ENCODE measurements around the gene GALNT5. TPM values are rescaled to one million over a fixed set of nuclear protein-coding genes. Genes with fewer than 3 reads are reported as not detected.

Gene GALNT5
- total RNA-seq, 4 donors from 2014 or later, result 0.13 to 0.83 (median 0.17) TPM; not detected in 1

DNA sequence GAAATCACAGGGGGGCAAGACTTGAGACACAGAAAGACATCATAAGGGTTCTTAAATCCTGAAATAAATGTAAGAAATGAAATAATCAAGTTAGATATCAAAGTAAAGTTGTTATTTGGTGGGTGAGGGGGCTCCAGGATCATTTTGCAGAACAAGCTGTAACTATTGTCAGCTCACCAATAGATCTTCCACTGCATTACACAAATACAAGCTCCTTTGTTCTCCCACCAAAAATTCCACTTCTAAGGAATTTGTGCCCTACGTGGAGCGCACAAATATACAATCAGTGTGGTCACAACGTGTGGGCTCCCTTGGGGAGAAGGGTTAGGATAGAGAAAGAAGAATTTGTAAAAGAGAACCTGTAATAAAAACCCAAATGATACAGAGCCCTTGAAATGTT, 19.2 kb upstream of the GALNT5 start:
- no peak for TF ChIP-seq EP300 (IDR thresholded peaks at IDR 0.05)
- TF ChIP-seq POLR2AphosphoS5 (IDR thresholded peaks at IDR 0.05), result no peak
- H3K4me1 ChIP-seq, result no peaks in the 10 kb centered on the region
- no peaks in the 10 kb centered on the region for H3K9me3 ChIP-seq
- H3K27me3 ChIP-seq, result no peaks in the 10 kb centered on the region
- H3K27ac ChIP-seq (replicated peaks in 1 of 4), result no peak overlapping the region
- H3K4me3 ChIP-seq, result no peak overlapping the region
- 76% methylated on average over 3 of the region's 3 CpGs for WGBS
- H3K36me3 ChIP-seq, result no peaks in the 10 kb centered on the region
- DNase-seq (ENCODE audit: extremely low spot score), result no peak
- intact Hi-C loops (cut with DNase I), result no loop called here

GRCh38 chr2:157244691-157245090, 12.8 kb upstream of the GALNT5 start:
- Histone ChIP-seq H3K4me3 (no peak overlapping the region), H3K4me1 (no peaks in the 10 kb centered on the region), H3K36me3 (no peaks in the 10 kb centered on the region), H3K27ac (replicated peaks in 1 of 4) (no peak overlapping the region), H3K27me3 (no peaks in the 10 kb centered on the region), H3K9me3 (no peaks in the 10 kb centered on the region)
- no peak for TF ChIP-seq POLR2A (IDR thresholded peaks at IDR 0.05; ENCODE audit: low read depth)
- TF ChIP-seq, protein P1, sequence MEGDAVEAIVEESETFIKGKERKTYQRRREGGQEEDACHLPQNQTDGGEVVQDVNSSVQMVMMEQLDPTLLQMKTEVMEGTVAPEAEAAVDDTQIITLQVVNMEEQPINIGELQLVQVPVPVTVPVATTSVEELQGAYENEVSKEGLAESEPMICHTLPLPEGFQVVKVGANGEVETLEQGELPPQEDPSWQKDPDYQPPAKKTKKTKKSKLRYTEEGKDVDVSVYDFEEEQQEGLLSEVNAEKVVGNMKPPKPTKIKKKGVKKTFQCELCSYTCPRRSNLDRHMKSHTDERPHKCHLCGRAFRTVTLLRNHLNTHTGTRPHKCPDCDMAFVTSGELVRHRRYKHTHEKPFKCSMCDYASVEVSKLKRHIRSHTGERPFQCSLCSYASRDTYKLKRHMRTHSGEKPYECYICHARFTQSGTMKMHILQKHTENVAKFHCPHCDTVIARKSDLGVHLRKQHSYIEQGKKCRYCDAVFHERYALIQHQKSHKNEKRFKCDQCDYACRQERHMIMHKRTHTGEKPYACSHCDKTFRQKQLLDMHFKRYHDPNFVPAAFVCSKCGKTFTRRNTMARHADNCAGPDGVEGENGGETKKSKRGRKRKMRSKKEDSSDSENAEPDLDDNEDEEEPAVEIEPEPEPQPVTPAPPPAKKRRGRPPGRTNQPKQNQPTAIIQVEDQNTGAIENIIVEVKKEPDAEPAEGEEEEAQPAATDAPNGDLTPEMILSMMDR (IDR thresholded peaks at IDR 0.05), result no peak
- TF ChIP-seq POLR2AphosphoS5 (IDR thresholded peaks at IDR 0.05), result no peak
- TF ChIP-seq EP300 (IDR thresholded peaks at IDR 0.05), result no peak
- DNase-seq (ENCODE audit: extremely low spot score), result no peak
- intact Hi-C loops (cut with DNase I), result no loop called here
- WGBS, result 86% methylated on average over 4 of the region's 4 CpGs

DNA sequence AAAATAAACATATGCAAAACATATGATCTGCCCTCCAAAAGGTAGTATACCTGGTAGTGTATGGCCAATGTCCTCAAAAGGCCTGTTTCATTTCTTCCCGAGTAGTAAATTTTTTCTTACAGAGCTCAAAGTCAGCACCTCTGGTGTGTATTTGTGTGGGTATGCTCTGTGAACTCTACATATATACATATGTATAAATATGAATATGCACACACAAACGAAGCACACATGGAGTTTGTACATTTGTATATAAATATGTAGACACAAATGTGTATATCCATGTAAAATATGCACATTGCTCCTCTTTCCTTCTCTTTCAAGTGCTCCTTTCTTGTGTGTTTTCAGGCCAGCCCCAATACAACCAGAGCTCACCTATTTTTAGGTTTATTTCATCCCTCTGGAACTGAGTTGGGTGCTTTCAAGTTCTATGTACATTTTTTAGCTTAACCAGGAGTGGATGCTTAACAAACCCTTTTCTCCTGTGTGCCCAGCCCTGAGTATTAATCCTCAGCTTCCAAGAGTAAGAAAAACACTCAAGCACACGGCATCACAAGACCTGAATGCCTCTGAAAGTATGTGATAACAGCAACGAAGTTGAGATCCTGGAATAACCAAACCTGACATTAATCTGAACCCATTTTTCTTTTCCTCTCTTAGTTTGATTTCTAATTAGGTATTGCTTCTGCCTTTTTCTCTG, 12.2 kb upstream of the GALNT5 start:
- Histone ChIP-seq H3K4me1 (no peaks in the 10 kb centered on the region), H3K27ac (replicated peaks in 1 of 4) (no peak overlapping the region), H3K9me3 (no peaks in the 10 kb centered on the region), H3K27me3 (no peaks in the 10 kb centered on the region), H3K4me3 (no peak overlapping the region), H3K36me3 (no peaks in the 10 kb centered on the region)
- TF ChIP-seq EP300 (IDR thresholded peaks at IDR 0.05), result no peak
- no peak for TF ChIP-seq POLR2A (IDR thresholded peaks at IDR 0.05; ENCODE audit: low read depth)
- no peak for TF ChIP-seq POLR2AphosphoS5 (IDR thresholded peaks at IDR 0.05)
- TF ChIP-seq, protein P1 (IDR thresholded peaks at IDR 0.05), result no peak
- WGBS, result 67% methylated on average over 4 of the region's 4 CpGs
- no peak for DNase-seq (ENCODE audit: extremely low spot score)
- intact Hi-C loops (cut with DNase I), result no loop called here

GRCh38 chr2:157245846-157246764, 11.4 kb upstream of the GALNT5 start:
- WGBS, result 61% methylated on average over 7 of the region's 7 CpGs
- H3K27ac ChIP-seq (replicated peaks in 1 of 4), result no peak overlapping the region
- H3K4me1 ChIP-seq, result no peaks in the 10 kb centered on the region
- H3K9me3 ChIP-seq, result no peaks in the 10 kb centered on the region
- intact Hi-C loops (cut with DNase I), result no loop called here
- H3K36me3 ChIP-seq, result no peaks in the 10 kb centered on the region
- no peaks in the 10 kb centered on the region for H3K27me3 ChIP-seq
- TF ChIP-seq POLR2A (IDR thresholded peaks at IDR 0.05; ENCODE audit: low read depth) (no peak), POLR2AphosphoS5 (IDR thresholded peaks at IDR 0.05) (no peak)
- TF ChIP-seq, protein P1 (IDR thresholded peaks at IDR 0.05), result no peak
- DNase-seq (ENCODE audit: extremely low spot score), result no peak
- no peak overlapping the region for H3K4me3 ChIP-seq

DNA sequence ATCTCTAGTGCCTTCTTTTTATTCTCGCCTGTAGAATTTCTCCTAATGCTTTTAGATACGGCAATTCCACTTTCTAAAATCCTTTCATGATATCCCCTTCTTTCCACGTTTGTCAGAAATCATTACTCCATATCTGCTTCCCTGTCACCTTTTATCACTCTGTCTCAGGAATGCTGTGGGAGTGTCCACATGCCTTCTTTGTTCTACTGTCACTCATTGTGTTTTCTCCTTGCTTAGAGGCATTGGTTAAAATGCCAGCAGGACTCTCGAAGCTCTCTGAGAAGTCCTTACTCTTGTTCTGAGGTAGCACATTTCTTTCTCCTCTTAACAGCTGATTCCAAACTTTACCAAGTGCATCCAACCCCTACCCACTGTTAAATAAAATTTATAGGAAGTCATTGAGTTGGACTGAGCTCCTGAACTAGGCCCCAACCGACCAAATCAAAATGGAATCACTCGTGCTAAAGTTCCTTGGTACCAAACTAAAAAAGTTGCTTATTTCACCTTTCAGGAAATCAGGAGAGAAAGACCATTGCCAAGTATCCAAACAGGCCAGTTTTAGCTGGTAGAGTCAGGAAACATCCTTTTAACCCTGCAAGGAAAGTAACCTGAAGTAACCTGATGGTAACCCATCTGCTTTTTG, 10.6 kb upstream of the GALNT5 start:
- TF ChIP-seq POLR2AphosphoS5 (IDR thresholded peaks at IDR 0.05) (no peak), EP300 (IDR thresholded peaks at IDR 0.05) (no peak), POLR2A (IDR thresholded peaks at IDR 0.05; ENCODE audit: low read depth) (no peak)
- TF ChIP-seq, protein P1 (IDR thresholded peaks at IDR 0.05), result no peak
- Histone ChIP-seq H3K9me3 (no peaks in the 10 kb centered on the region), H3K4me3 (no peak overlapping the region), H3K36me3 (no peaks in the 10 kb centered on the region), H3K27me3 (no peaks in the 10 kb centered on the region), H3K27ac (replicated peaks in 1 of 4) (no peak overlapping the region), H3K4me1 (no peaks in the 10 kb centered on the region)
- no peak for DNase-seq (ENCODE audit: extremely low spot score)
- intact Hi-C loops (cut with DNase I), result no loop called here
- WGBS, result 81% methylated on average over 6 of the region's 6 CpGs

Measured in esophagus muscularis mucosa (tissue), 4 donors.